ENCODE data around the gene PROSER1.

- TF ChIP-seq GATA2 (IDR thresholded peaks at IDR 0.05; ENCODE audit: low read depth, low read length) (no peak), GATA3 (IDR thresholded peaks at IDR 0.05; ENCODE audit: low read depth, low read length) (no peak)
These were observed 16.9 kb downstream of the PROSER1 start for GRCh38 chr13:39020853-39021462.

All from SH-SY5Y (cell line).